Eye (tissue), 1 donor: ENCODE measurements around the gene BEST4.
A peak's percentile ranks its signal among the peaks of the same experiment; 100 is the strongest.
"Not testable (repeated sequence)": the region's sequence is repeated elsewhere in the genome, so short reads cannot be mapped to it uniquely, and the experiment has no call there.

Source experiments
- DNase-seq: peaks from one replicate; pipeline ENCODE4 v3.0.0-alpha.2; 2015

BEST4 gene

GRCh38 chr1:44819196-44819607 lies 31.2 kb upstream of the BEST4 start:
- peak; percentile 77 for DNase-seq

GRCh38 chr1:44817771-44818495 lies 30.0 kb upstream of the BEST4 start:
- no peak for DNase-seq

GRCh38 chr1:44817307-44817706 lies 29.3 kb upstream of the BEST4 start:
- no peak for DNase-seq

- not testable (repeated sequence) for DNase-seq
Measured at GRCh38 chr1:44815926-44816325, 28.0 kb upstream of the BEST4 start.

GRCh38 chr1:44812822-44813543 lies 25.0 kb upstream of the BEST4 start:
- DNase-seq = no peak

- DNase-seq = no peak
Measured at GRCh38 chr1:44811234-44811633, 23.3 kb upstream of the BEST4 start.

- not testable (repeated sequence) for DNase-seq
Measured at GRCh38 chr1:44810762-44811105, 22.8 kb upstream of the BEST4 start.

GRCh38 chr1:44810101-44810761 lies 22.3 kb upstream of the BEST4 start:
- no peak for DNase-seq

- peak; percentile 48 for DNase-seq
Measured at GRCh38 chr1:44808938-44809917, 21.3 kb upstream of the BEST4 start.

- DNase-seq = peak; percentile 94
Measured at GRCh38 chr1:44808063-44808937, 20.3 kb upstream of the BEST4 start, which contains the start of gene BTBD19. Gene BTBD19 (plus strand): TSS chr1:44808523. CDS start chr1:44808821, 298 bp downstream.

- DNase-seq = peak; percentile 88
Measured at GRCh38 chr1:44807364-44808062, 19.5 kb upstream of the BEST4 start.

GRCh38 chr1:44806704-44807363 lies 18.9 kb upstream of the BEST4 start, which contains the start of gene DYNLT4:
Gene DYNLT4 (minus strand): TSS chr1:44807351. CDS start chr1:44806668, 683 bp downstream.
- no peak for DNase-seq

- DNase-seq = no peak
Measured at GRCh38 chr1:44806025-44806703, 18.2 kb upstream of the BEST4 start.

- no peak for DNase-seq
Measured at GRCh38 chr1:44805311-44806024, 17.5 kb upstream of the BEST4 start.

- no peak for DNase-seq
Measured at GRCh38 chr1:44803312-44804095, 15.5 kb upstream of the BEST4 start.

- DNase-seq = no peak
Measured at GRCh38 chr1:44803062-44803311, 15.0 kb upstream of the BEST4 start.

GRCh38 chr1:44802306-44803061 lies 14.5 kb upstream of the BEST4 start:
- DNase-seq = peak; percentile 84
